Smooth muscle cell (in vitro differentiated cells): ENCODE measurements around the gene ADGRG3. TPM values are rescaled to one million over a fixed set of nuclear protein-coding genes. Genes with fewer than 3 reads are reported as not detected.

Experiments used
- DNase-seq: peaks from one replicate; lab custom pipeline; 2025; ENCODE audit not compliant: unreplicated experiment; lab: John Stamatoyannopoulos, UW
- H2AFZ ChIP-seq: fragments of 200-600 bp; sonication (generic); 2 replicates; pipeline ENCODE4 v1.6.0; 2016; ENCODE audit warnings: antibody characterized with exemption, low read depth, mild to moderate bottlenecking
- H3F3A ChIP-seq: fragments of 200-600 bp; sonication (generic); 2 replicates; pipeline ENCODE4 v1.6.0; 2017; ENCODE audit warnings: antibody characterized with exemption, low read depth
- H3K27ac ChIP-seq: fragments of 200-600 bp; sonication (generic); 2 replicates; pipeline ENCODE4 v1.5.1; 2016; ENCODE audit warnings: low read depth, mild to moderate bottlenecking
- H3K27me3 ChIP-seq: fragments of 200-600 bp; sonication (generic); 2 replicates; pipeline ENCODE4 v1.6.1; 2016; ENCODE audit warnings: low read depth, mild to moderate bottlenecking
- H3K36me3 ChIP-seq: fragments of 200-600 bp; sonication (generic); 2 replicates; pipeline ENCODE4 v1.5.1; 2016; ENCODE audit warnings: low read depth
- H3K4me1 ChIP-seq: fragments of 200-600 bp; sonication (generic); 2 replicates; pipeline ENCODE4 v1.5.1; 2016; ENCODE audit warnings: low read depth
- H3K4me2 ChIP-seq: fragments of 200-600 bp; sonication (generic); 2 replicates; pipeline ENCODE4 v1.6.0; 2016; ENCODE audit warnings: mild to moderate bottlenecking
- H3K4me3 ChIP-seq: fragments of 200-600 bp; sonication (generic); 2 replicates; pipeline ENCODE4 v1.5.1; 2016; ENCODE audit warnings: mild to moderate bottlenecking
- H3K79me2 ChIP-seq: fragments of 200-600 bp; sonication (generic); 2 replicates; pipeline ENCODE4 v1.6.0; 2016; ENCODE audit warnings: low read depth, mild to moderate bottlenecking
- H3K9ac ChIP-seq: fragments of 200-600 bp; sonication (generic); 2 replicates; pipeline ENCODE4 v1.6.0; 2016; ENCODE audit warnings: low read depth
- H3K9me3 ChIP-seq: fragments of 200-600 bp; sonication (generic); replicated peaks from 2 replicates; pipeline ENCODE4 v1.5.1; 2016; ENCODE audit warnings: low read depth
- H4K20me1 ChIP-seq: fragments of 200-600 bp; sonication (generic); 2 replicates; pipeline ENCODE4 v1.6.0; 2016; ENCODE audit warnings: low read depth
- CTCF ChIP-seq: fragments of 200-600 bp; sonication (generic); IDR thresholded peaks from 2 replicates; pipeline ENCODE4 v1.5.1; 2017; ENCODE audit warnings: borderline replicate concordance, mild to moderate bottlenecking, antibody characterized with exemption; ENCODE audit not compliant: insufficient read depth, poor library complexity, severe bottlenecking
- WGBS: methylation state at CpG from one replicate; pipeline ENCODE4 v1.1.7; 2016; ENCODE audit warnings: low lambda C conversion rate; 5-methylcytosine and 5-hydroxymethylcytosine counted together
- polyA plus RNA-seq: library from polyadenylated mRNA; unstranded; fragments of >200 nt; fragmentation: Nextera tagmentation; extraction: Ambion mirVana; gene quantifications from 2 replicates; pipeline ENCODE4 v1.2.1, GENCODE V29; 2016
- total RNA-seq: library from RNA; depleted of rRNA; stranded (reverse); fragments of >200 nt; gene quantifications from 2 replicates; pipeline ENCODE4 v1.2.3, GENCODE V29; 2014

The ADGRG3 gene
- total and polyA plus RNA-seq, 2 experiments from 2014 or later: 0.13 TPM; not detected in 1

DNA sequence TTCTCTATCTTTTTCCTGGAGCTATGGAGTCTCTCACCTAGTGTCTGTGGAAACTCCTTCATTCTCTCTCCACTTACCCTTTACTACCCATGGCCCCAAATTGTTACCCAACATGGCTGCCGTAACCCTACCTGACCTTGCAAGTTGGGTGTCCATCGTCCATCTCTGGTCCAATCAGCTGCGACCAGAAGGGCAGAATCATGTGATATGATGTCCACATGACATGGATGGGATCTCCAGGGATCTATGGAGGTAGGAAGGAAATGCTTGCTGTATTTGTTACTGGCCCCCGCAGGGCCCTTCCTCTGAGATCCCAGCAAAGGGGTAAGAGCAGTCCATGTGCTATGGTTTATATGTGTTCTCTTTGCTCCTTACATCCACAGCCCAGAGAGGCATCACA is 18.5 kb downstream of the ADGRG3 start:
- no peaks in the 10 kb centered on the region for H4K20me1 ChIP-seq
- no peaks in the 10 kb centered on the region for H3K79me2 ChIP-seq
- H3K4me1 ChIP-seq: no peaks in the 10 kb centered on the region
- WGBS: 70% methylated on average over 4 of the region's 4 CpGs
- H3K9me3 ChIP-seq: no peaks in the 10 kb centered on the region
- no peak overlapping the region for H3K4me3 ChIP-seq
- no peak overlapping the region for H3K9ac ChIP-seq
- H3K27me3 ChIP-seq: no peaks in the 10 kb centered on the region
- no peak overlapping the region for H3K4me2 ChIP-seq
- H3K27ac ChIP-seq: no peak overlapping the region
- no peaks in the 10 kb centered on the region for H3K36me3 ChIP-seq
- no peak for DNase-seq
- no peaks in the 10 kb centered on the region for H3F3A ChIP-seq
- H2AFZ ChIP-seq: no peak overlapping the region
- no peak for TF ChIP-seq CTCF

GRCh38 chr16:57687363-57687929 is 19.3 kb downstream of the ADGRG3 start:
- no peaks in the 10 kb centered on the region for H4K20me1 ChIP-seq
- no peaks in the 10 kb centered on the region for H3K4me1 ChIP-seq
- H3K9me3 ChIP-seq: no peaks in the 10 kb centered on the region
- H2AFZ ChIP-seq: no peak overlapping the region
- H3K9ac ChIP-seq: no peak overlapping the region
- no peaks in the 10 kb centered on the region for H3K36me3 ChIP-seq
- H3K27ac ChIP-seq: no peak overlapping the region
- no peak overlapping the region for H3K4me3 ChIP-seq
- no peak for TF ChIP-seq CTCF
- H3K79me2 ChIP-seq: no peaks in the 10 kb centered on the region
- 92% methylated on average over 3 of the region's 3 CpGs for WGBS
- DNase-seq: no peak
- H3F3A ChIP-seq: no peaks in the 10 kb centered on the region
- no peaks in the 10 kb centered on the region for H3K27me3 ChIP-seq
- H3K4me2 ChIP-seq: no peak overlapping the region

GRCh38 chr16:57688487-57688986 is 20.4 kb downstream of the ADGRG3 start:
- no peaks in the 10 kb centered on the region for H3F3A ChIP-seq
- no peak for DNase-seq
- no peak for TF ChIP-seq CTCF
- no peaks in the 10 kb centered on the region for H3K9me3 ChIP-seq
- H3K27ac ChIP-seq: no peak overlapping the region
- H3K4me1 ChIP-seq: no peaks in the 10 kb centered on the region
- H4K20me1 ChIP-seq: no peaks in the 10 kb centered on the region
- WGBS: 87% methylated on average over 4 of the region's 4 CpGs
- H3K4me2 ChIP-seq: no peak overlapping the region
- H3K4me3 ChIP-seq: no peak overlapping the region
- no peak overlapping the region for H2AFZ ChIP-seq
- no peaks in the 10 kb centered on the region for H3K36me3 ChIP-seq
- no peaks in the 10 kb centered on the region for H3K79me2 ChIP-seq
- no peaks in the 10 kb centered on the region for H3K27me3 ChIP-seq
- no peak overlapping the region for H3K9ac ChIP-seq
